Activated T-cell treated with anti-CD3 and anti-CD28 coated beads, Interleukin-2, amount 50 U/mL, for 4 hours (primary cell): ENCODE measurements around the gene CRYBG1. TPM values are rescaled to one million over a fixed set of nuclear protein-coding genes. Genes with fewer than 3 reads are reported as not detected.

Experiments used
- ATAC-seq, 2 donors: fragments of 200-7000 bp; cut with Tn5 transposase; one replicate each; pipeline ENCODE4 v1.10.0; 2021
- DNase-seq: peaks from one replicate; pipeline ENCODE4 v3.0.0-alpha.2; 2020
- H3K27me3 Mint-ChIP-seq: one replicate; pipeline ENCODE4 v1.8.0; 2021; ENCODE audit warnings: low read depth, mixed read lengths
- H3K36me3 Mint-ChIP-seq: one replicate; pipeline ENCODE4 v1.8.0; 2022; ENCODE audit warnings: mixed read lengths; ENCODE audit not compliant: insufficient read depth
- H3K4me1 Mint-ChIP-seq: one replicate; pipeline ENCODE4 v1.8.0; 2021; ENCODE audit warnings: low read depth, mixed read lengths
- H3K4me3 Mint-ChIP-seq: one replicate; pipeline ENCODE4 v1.8.0; 2021; ENCODE audit warnings: mild to moderate bottlenecking, moderate library complexity, mixed read lengths
- H3K9me3 Mint-ChIP-seq: one replicate; pipeline ENCODE4 v1.8.0; 2021; ENCODE audit warnings: mixed read lengths
- total RNA-seq, 3 donors: library from RNA; stranded (reverse); gene quantifications; one replicate each; pipeline ENCODE4 v1.2.1, GENCODE V29; 2021

CRYBG1 gene
- total RNA-seq, 3 donors from 2014 or later: 8.5 to 28.6 (median 20.1) TPM

DNA sequence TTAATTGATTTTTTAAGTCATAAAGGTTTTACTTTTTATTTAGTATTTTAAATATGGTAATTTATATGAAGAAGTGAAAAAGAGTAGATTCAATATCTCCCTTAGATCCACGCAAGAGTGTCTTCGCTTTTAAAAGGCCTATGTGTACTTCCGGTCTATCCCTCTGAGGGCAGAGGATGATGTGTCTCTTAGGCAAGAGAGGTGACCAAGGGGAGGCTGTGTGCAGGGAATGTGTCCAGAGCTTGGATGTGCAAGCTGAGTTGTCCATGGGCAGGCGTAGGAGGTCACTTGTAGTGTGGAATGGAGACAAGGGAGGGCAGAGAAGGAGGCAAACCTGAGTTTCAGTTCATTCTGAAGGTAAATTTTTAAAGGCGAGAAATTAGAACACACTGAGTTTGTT, 113.9 kb downstream of the CRYBG1 start:
- Mint-ChIP-seq H3K27me3 (no peaks in the 10 kb centered on the region), H3K36me3 (no peaks in the 10 kb centered on the region), H3K9me3 (no peaks in the 10 kb centered on the region), H3K4me1 (peaks cover 10% of the 10 kb centered on the region), H3K4me3 (no peak overlapping the region)
- ATAC-seq (no peak), DNase-seq (no peak)

- no peaks in the 10 kb centered on the region for H3K27me3 Mint-ChIP-seq
- H3K9me3 Mint-ChIP-seq: no peaks in the 10 kb centered on the region
- H3K36me3 Mint-ChIP-seq: no peaks in the 10 kb centered on the region
- H3K4me1 Mint-ChIP-seq: peaks cover 10% of the 10 kb centered on the region
- ATAC-seq (no peak), DNase-seq (no peak)
- no peak overlapping the region for H3K4me3 Mint-ChIP-seq
Measured at GRCh38 chr6:106475284-106475683, 114.8 kb downstream of the CRYBG1 start.

GRCh38 chr6:106476331-106477105, 116.0 kb downstream of the CRYBG1 start:
- no peaks in the 10 kb centered on the region for H3K36me3 Mint-ChIP-seq
- ATAC-seq (peak; percentile 45 to 50), DNase-seq (no peak)
- H3K27me3 Mint-ChIP-seq: no peaks in the 10 kb centered on the region
- no peak overlapping the region for H3K4me3 Mint-ChIP-seq
- no peaks in the 10 kb centered on the region for H3K9me3 Mint-ChIP-seq
- peaks cover 10% of the 10 kb centered on the region for H3K4me1 Mint-ChIP-seq

DNA sequence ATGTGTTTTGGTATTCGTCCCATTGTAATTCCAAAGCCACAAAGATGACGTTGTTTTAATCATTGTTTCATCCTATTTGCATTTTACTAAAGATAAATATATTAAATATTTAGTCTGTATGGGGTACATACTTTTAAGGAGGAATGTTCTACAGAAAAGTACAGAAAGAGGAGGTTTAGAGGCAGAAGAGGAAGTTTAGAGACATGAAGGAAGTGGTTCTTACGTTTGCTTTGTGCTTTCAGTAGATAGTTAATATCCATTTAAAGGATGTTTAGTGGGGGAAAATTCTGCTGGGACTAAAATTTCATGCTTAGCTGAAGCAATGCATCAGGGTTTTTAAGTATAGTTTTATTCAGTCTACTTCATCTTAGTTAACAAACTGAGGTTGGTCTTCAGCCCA, 116.6 kb downstream of the CRYBG1 start:
- Mint-ChIP-seq H3K4me1 (peaks cover 10% of the 10 kb centered on the region), H3K36me3 (no peaks in the 10 kb centered on the region), H3K4me3 (no peak overlapping the region), H3K27me3 (no peaks in the 10 kb centered on the region), H3K9me3 (no peaks in the 10 kb centered on the region)
- ATAC-seq (no peak), DNase-seq (no peak)

- no peaks in the 10 kb centered on the region for H3K27me3 Mint-ChIP-seq
- H3K4me3 Mint-ChIP-seq: no peak overlapping the region
- H3K4me1 Mint-ChIP-seq: peaks cover 10% of the 10 kb centered on the region
- no peak for ATAC-seq
- DNase-seq: no peak
- no peaks in the 10 kb centered on the region for H3K9me3 Mint-ChIP-seq
- H3K36me3 Mint-ChIP-seq: no peaks in the 10 kb centered on the region
Measured at GRCh38 chr6:106477790-106478189, 117.3 kb downstream of the CRYBG1 start.

DNA sequence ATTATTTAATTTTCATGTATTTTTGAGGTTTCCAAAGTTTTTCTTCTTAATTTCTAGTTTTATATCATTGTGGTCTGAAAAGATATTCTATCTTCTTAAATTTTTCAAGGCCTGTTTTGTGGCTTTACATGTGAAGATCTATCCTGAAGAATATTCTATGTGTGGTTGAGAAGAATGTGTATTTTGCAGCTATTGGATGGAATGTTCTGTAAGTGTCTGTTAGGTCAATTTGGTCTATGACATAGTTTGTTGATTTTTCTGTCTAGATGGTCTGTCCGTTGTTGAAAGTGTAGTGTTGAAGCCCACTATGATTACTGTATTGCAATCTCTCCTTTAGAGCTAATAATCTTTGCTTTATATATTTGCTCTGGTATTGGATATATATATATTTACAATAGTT, 125.7 kb downstream of the CRYBG1 start:
- H3K9me3 Mint-ChIP-seq: no peaks in the 10 kb centered on the region
- no peak overlapping the region for H3K4me3 Mint-ChIP-seq
- no peaks in the 10 kb centered on the region for H3K27me3 Mint-ChIP-seq
- no peaks in the 10 kb centered on the region for H3K36me3 Mint-ChIP-seq
- H3K4me1 Mint-ChIP-seq: no peaks in the 10 kb centered on the region
- DNase-seq: no peak
- no peak for ATAC-seq

DNA sequence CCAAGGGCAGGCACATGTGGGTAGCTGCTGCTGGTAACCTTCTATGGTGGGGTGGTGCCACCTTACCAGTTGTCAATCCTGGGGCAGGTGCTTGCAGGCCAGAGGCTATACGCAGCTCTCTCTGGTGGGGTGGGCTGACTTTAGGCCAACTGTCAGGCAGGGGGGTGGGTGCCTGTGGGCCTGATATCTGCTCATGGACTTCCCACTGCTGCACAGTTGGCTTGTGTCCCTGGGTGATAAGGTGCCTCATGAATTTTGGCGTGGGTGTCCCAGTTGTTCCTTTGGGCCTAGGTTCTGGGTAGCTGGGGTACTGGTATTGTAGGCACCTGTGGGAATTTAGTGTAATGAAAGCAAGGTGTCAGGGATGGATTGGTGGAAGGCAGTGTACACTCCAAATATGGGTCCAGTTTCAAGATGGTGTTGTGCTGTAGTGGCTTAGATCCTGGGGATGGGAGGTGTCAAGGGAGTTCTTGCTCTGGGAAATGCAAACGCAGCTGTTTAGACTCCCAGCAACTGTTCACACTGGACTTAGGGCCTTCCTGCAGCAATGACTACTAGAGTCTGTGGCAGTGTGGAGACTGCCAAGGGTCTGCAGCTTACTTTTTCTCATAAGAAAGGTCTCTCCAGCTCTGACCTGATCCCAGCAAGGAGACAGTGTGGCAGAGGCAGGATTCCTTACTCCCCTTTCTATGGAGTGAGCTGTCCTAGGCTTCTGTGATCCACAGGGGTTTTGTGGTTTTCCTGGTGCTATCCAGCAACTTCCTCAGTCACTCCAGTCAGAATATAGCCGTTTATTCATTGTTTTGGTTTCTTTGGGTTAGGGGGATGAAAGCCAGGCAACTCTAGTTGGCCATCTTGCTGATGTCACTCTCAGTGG, 128.2 kb downstream of the CRYBG1 start:
- no peaks in the 10 kb centered on the region for H3K27me3 Mint-ChIP-seq
- no peaks in the 10 kb centered on the region for H3K4me1 Mint-ChIP-seq
- ATAC-seq (no peak), DNase-seq (no peak)
- no peak overlapping the region for H3K4me3 Mint-ChIP-seq
- no peaks in the 10 kb centered on the region for H3K36me3 Mint-ChIP-seq
- H3K9me3 Mint-ChIP-seq: no peaks in the 10 kb centered on the region

DNA sequence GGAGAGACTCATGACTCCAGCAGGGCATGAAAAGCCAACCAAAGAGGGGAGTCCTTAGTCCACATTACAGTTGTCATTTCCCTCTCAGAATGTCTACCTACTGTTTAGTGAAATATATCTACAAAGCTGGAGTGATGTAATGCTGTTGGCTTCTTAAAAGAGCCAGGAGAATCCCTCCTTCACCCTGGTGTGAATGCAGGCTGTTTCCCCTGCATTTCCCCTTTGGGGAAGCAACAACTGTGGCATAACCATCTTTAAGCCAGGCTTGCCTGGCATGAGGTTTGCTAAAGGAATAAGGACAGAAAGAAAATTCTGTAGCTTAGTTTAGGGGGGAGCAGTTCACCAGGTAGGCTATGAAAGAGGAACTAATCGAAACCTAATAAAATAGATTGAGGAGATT, 129.5 kb downstream of the CRYBG1 start:
- H3K9me3 Mint-ChIP-seq: no peaks in the 10 kb centered on the region
- H3K4me1 Mint-ChIP-seq: peaks cover 3% of the 10 kb centered on the region

GRCh38 chr6:106490436-106490835, 129.9 kb downstream of the CRYBG1 start:
- ATAC-seq: no peak
- Mint-ChIP-seq H3K4me1 (peaks cover 3% of the 10 kb centered on the region), H3K36me3 (no peaks in the 10 kb centered on the region), H3K27me3 (no peaks in the 10 kb centered on the region), H3K4me3 (no peak overlapping the region), H3K9me3 (no peaks in the 10 kb centered on the region)
- DNase-seq: no peak

More for the DNA sequence above, 129.5 kb downstream of the CRYBG1 start:
- ATAC-seq (no peak), DNase-seq (no peak)
- no peaks in the 10 kb centered on the region for H3K27me3 Mint-ChIP-seq
- H3K36me3 Mint-ChIP-seq: no peaks in the 10 kb centered on the region
- no peak overlapping the region for H3K4me3 Mint-ChIP-seq

GRCh38 chr6:106490974-106491373, 130.5 kb downstream of the CRYBG1 start:
- ATAC-seq: no peak
- DNase-seq: no peak
- peaks cover 3% of the 10 kb centered on the region for H3K4me1 Mint-ChIP-seq
- no peaks in the 10 kb centered on the region for H3K36me3 Mint-ChIP-seq
- no peaks in the 10 kb centered on the region for H3K27me3 Mint-ChIP-seq
- no peaks in the 10 kb centered on the region for H3K9me3 Mint-ChIP-seq
- H3K4me3 Mint-ChIP-seq: no peak overlapping the region

GRCh38 chr6:106495014-106495413, 134.5 kb downstream of the CRYBG1 start:
- Mint-ChIP-seq H3K4me3 (no peak overlapping the region), H3K4me1 (peaks cover 3% of the 10 kb centered on the region)

GRCh38 chr6:106496823-106497222, 136.3 kb downstream of the CRYBG1 start:
- ATAC-seq (no peak), DNase-seq (no peak)
- Mint-ChIP-seq H3K4me3 (no peak overlapping the region), H3K36me3 (no peaks in the 10 kb centered on the region), H3K9me3 (no peaks in the 10 kb centered on the region), H3K27me3 (no peaks in the 10 kb centered on the region), H3K4me1 (peaks cover 3% of the 10 kb centered on the region)

More at GRCh38 chr6:106495014-106495413, 134.5 kb downstream of the CRYBG1 start:
- Mint-ChIP-seq H3K27me3 (no peaks in the 10 kb centered on the region), H3K9me3 (no peaks in the 10 kb centered on the region), H3K36me3 (no peaks in the 10 kb centered on the region)
- ATAC-seq: no peak
- DNase-seq: no peak

GRCh38 chr6:106501960-106502371, 141.4 kb downstream of the CRYBG1 start:
- ATAC-seq: no peak
- Mint-ChIP-seq H3K4me1 (no peaks in the 10 kb centered on the region), H3K36me3 (no peaks in the 10 kb centered on the region), H3K4me3 (no peak overlapping the region), H3K27me3 (no peaks in the 10 kb centered on the region), H3K9me3 (no peaks in the 10 kb centered on the region)
- no peak for DNase-seq

- no peaks in the 10 kb centered on the region for H3K4me1 Mint-ChIP-seq
- H3K27me3 Mint-ChIP-seq: no peaks in the 10 kb centered on the region
- DNase-seq: no peak
- ATAC-seq: no peak
- no peak overlapping the region for H3K4me3 Mint-ChIP-seq
- no peaks in the 10 kb centered on the region for H3K9me3 Mint-ChIP-seq
- no peaks in the 10 kb centered on the region for H3K36me3 Mint-ChIP-seq
Measured at GRCh38 chr6:106502559-106502958, 142.0 kb downstream of the CRYBG1 start.

DNA sequence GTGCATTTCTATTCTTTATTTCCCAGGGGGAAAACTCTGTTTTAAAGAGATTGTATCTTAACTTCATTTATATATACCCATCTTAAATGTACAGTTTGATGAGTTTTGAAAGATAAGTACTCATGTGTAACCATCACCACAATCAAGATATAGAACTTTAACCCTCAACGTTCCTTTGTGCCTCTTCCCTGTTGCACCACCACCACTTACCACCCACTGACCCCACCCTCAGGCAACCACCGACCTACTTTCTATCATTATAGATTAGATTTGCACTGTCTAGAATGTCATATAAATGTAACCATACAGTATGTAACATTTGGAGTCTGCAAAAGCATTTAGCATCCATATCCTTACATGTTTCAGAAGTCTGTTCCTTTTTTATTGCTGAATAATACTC, 147.8 kb downstream of the CRYBG1 start:
- ATAC-seq (no peak), DNase-seq (no peak)
- H3K4me3 Mint-ChIP-seq: no peak overlapping the region
- H3K27me3 Mint-ChIP-seq: no peaks in the 10 kb centered on the region
- H3K9me3 Mint-ChIP-seq: no peaks in the 10 kb centered on the region
- H3K4me1 Mint-ChIP-seq: peaks cover 23% of the 10 kb centered on the region
- no peaks in the 10 kb centered on the region for H3K36me3 Mint-ChIP-seq
